ENCODE results near the gene EEFSEC. TPM values are rescaled to one million over a fixed set of nuclear protein-coding genes. Genes with fewer than 3 reads are reported as not detected.

EEFSEC gene
- total RNA-seq, 1 experiment from 2014 or later = 14.0 TPM

DNA sequence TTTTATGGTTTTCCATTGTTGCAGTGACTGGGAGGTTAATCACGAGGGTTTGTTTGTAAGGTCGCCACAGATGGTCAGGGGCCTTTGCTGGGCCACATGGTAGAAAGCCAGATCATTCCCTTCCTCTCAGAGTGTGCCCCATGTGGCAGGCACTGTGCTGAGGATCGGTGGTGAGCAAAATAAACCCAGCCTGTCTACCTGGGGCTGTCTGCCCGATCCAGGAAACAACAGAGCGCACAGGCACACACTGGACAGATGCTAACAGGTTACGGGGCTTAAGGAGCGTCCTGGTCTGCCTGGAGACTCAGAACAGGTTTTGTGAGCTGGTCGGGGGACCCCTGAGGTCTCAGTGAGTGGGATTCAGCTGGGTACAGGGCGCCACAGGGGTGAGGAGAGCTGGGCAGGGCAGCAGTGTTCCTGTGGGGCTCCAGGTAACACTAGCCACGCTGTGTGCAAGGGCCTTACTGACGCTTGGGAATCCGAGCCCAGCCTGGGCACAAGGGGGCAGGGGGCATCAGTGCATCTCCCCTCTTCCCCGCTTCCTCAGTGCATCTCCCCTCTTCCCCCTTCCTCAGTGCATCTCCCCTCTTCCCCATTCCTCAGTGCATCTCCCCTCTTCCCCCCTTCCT lies 177.0 kb downstream of the EEFSEC start:
- BruUV-seq (replicated peaks) = no TSS peak
- Mint-ChIP-seq H3K36me3 (ENCODE audit: insufficient read depth, unreplicated experiment) (no peaks in the 10 kb centered on the region), H3K4me3 (ENCODE audit: unreplicated experiment) (no peak overlapping the region), H3K9me3 (ENCODE audit: unreplicated experiment) (no peaks in the 10 kb centered on the region), H3K27me3 (ENCODE audit: insufficient read depth, unreplicated experiment) (no peaks in the 10 kb centered on the region), H3K27ac (ENCODE audit: unreplicated experiment) (no peak overlapping the region), H3K4me1 (ENCODE audit: low read depth, unreplicated experiment) (peaks cover 6% of the 10 kb centered on the region)
- POLR2A ChIA-PET = no interaction called here
- Histone ChIP-seq H3K4me1 (peaks cover 13% of the 10 kb centered on the region), H3K9me3 (no peaks in the 10 kb centered on the region), H3K4me3 (ENCODE audit: low read depth, low read length) (no peak overlapping the region), H3K36me3 (ENCODE audit: control insufficient read depth, insufficient read depth, low read length) (no peaks in the 10 kb centered on the region), H3K27me3 (replicated peaks; ENCODE audit: control insufficient read depth, insufficient read depth, low read length) (no peaks in the 10 kb centered on the region)
- intact Hi-C loops (cut with micrococcal nuclease; ENCODE audit: unreplicated experiment) = no loop called here
- DNase-seq = no peak
- CTCF ChIA-PET = no interaction called here
- TF ChIP-seq, protein P1, sequence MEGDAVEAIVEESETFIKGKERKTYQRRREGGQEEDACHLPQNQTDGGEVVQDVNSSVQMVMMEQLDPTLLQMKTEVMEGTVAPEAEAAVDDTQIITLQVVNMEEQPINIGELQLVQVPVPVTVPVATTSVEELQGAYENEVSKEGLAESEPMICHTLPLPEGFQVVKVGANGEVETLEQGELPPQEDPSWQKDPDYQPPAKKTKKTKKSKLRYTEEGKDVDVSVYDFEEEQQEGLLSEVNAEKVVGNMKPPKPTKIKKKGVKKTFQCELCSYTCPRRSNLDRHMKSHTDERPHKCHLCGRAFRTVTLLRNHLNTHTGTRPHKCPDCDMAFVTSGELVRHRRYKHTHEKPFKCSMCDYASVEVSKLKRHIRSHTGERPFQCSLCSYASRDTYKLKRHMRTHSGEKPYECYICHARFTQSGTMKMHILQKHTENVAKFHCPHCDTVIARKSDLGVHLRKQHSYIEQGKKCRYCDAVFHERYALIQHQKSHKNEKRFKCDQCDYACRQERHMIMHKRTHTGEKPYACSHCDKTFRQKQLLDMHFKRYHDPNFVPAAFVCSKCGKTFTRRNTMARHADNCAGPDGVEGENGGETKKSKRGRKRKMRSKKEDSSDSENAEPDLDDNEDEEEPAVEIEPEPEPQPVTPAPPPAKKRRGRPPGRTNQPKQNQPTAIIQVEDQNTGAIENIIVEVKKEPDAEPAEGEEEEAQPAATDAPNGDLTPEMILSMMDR (IDR thresholded peaks at IDR 0.05; ENCODE audit: insufficient read depth in 1 of 2, low read depth in 1 of 2, low read length in 1 of 2, severe bottlenecking in 1 of 2, unreplicated experiment in 1 of 2) = no peak

- Mint-ChIP-seq H3K36me3 (ENCODE audit: insufficient read depth, unreplicated experiment) (peaks cover 4% of the 10 kb centered on the region), H3K4me1 (ENCODE audit: low read depth, unreplicated experiment) (peaks cover 38% of the 10 kb centered on the region), H3K27me3 (ENCODE audit: insufficient read depth, unreplicated experiment) (no peaks in the 10 kb centered on the region), H3K27ac (ENCODE audit: unreplicated experiment) (no peak overlapping the region), H3K9me3 (ENCODE audit: unreplicated experiment) (no peaks in the 10 kb centered on the region), H3K4me3 (ENCODE audit: unreplicated experiment) (no peak overlapping the region)
- Histone ChIP-seq H3K4me1 (peaks cover 37% of the 10 kb centered on the region), H3K36me3 (ENCODE audit: control insufficient read depth, insufficient read depth, low read length) (no peaks in the 10 kb centered on the region), H3K4me3 (ENCODE audit: low read depth, low read length) (no peak overlapping the region), H3K27me3 (replicated peaks; ENCODE audit: control insufficient read depth, insufficient read depth, low read length) (no peaks in the 10 kb centered on the region), H3K9me3 (no peaks in the 10 kb centered on the region)
- no peak for DNase-seq
- intact Hi-C loops (cut with micrococcal nuclease; ENCODE audit: unreplicated experiment) = no loop called here
- BruUV-seq (replicated peaks) = no TSS peak
- CTCF ChIA-PET = interaction anchor here (0.6 kb wide), 1 partner anchor 864 kb away, joined by 3 read pairs; no protein-coding TSS in a partner anchor
- POLR2A ChIA-PET = interaction anchor here (0.6 to 0.7 kb wide), 2 partner anchors 24 to 28 kb away, joined by 5 read pairs; no protein-coding TSS in a partner anchor
- TF ChIP-seq, protein P1 (IDR thresholded peaks at IDR 0.05; ENCODE audit: insufficient read depth in 1 of 2, low read depth in 1 of 2, low read length in 1 of 2, severe bottlenecking in 1 of 2, unreplicated experiment in 1 of 2) = no peak
Observed at GRCh38 chr3:128334086-128334645, 180.9 kb downstream of the EEFSEC start.

GRCh38 chr3:128334766-128335165 lies 181.5 kb downstream of the EEFSEC start:
- no peaks in the 10 kb centered on the region for H3K27me3 Mint-ChIP-seq (ENCODE audit: insufficient read depth, unreplicated experiment)
- no TSS peak for BruUV-seq (replicated peaks)
- no peaks in the 10 kb centered on the region for H3K27me3 ChIP-seq (replicated peaks; ENCODE audit: control insufficient read depth, insufficient read depth, low read length)
- ChIA-PET CTCF (interaction anchor here (1.4 kb wide), 1 partner anchor 12 kb away, joined by 7 read pairs; no protein-coding TSS in a partner anchor), POLR2A (interaction anchor here (0.5 kb wide), 1 partner anchor 31 kb away, joined by 3 read pairs; no protein-coding TSS in a partner anchor)
- no peak overlapping the region for H3K4me3 Mint-ChIP-seq (ENCODE audit: unreplicated experiment)
- TF ChIP-seq, protein P1 (IDR thresholded peaks at IDR 0.05; ENCODE audit: insufficient read depth in 1 of 2, low read depth in 1 of 2, low read length in 1 of 2, severe bottlenecking in 1 of 2, unreplicated experiment in 1 of 2) = no peak
- intact Hi-C loops (cut with micrococcal nuclease; ENCODE audit: unreplicated experiment) = no loop called here
- no peaks in the 10 kb centered on the region for H3K36me3 ChIP-seq (ENCODE audit: control insufficient read depth, insufficient read depth, low read length)
- H3K36me3 Mint-ChIP-seq (ENCODE audit: insufficient read depth, unreplicated experiment) = peaks cover 4% of the 10 kb centered on the region
- peak overlapping the region; percentile 22 for H3K27ac Mint-ChIP-seq (ENCODE audit: unreplicated experiment)
- H3K9me3 ChIP-seq = no peaks in the 10 kb centered on the region
- peaks cover 43% of the 10 kb centered on the region for H3K4me1 ChIP-seq
- H3K4me3 ChIP-seq (ENCODE audit: low read depth, low read length) = no peak overlapping the region
- no peaks in the 10 kb centered on the region for H3K9me3 Mint-ChIP-seq (ENCODE audit: unreplicated experiment)
- peaks cover 44% of the 10 kb centered on the region for H3K4me1 Mint-ChIP-seq (ENCODE audit: low read depth, unreplicated experiment)
- no peak for DNase-seq
